Measurements from ENCODE around the gene KLHL17. TPM values are rescaled to one million over a fixed set of nuclear protein-coding genes. Genes with fewer than 3 reads are reported as not detected.

The KLHL17 gene
- total RNA-seq, 1 experiment from 2014 or later, result 32.1 TPM

- H4K20me1 ChIP-seq (ENCODE audit: low read length), result peaks cover 22% of the 10 kb centered on the region
- no peak for DNase-seq
- H2AFZ ChIP-seq (ENCODE audit: low read length), result no peak overlapping the region
- H3K27me3 ChIP-seq (ENCODE audit: low read length), result no peaks in the 10 kb centered on the region
- peaks cover 37% of the 10 kb centered on the region for H3K79me2 ChIP-seq (ENCODE audit: low read length)
- peak overlapping the region; percentile 93 for H3K4me2 ChIP-seq (ENCODE audit: low read length)
- TF ChIP-seq EZH2 (IDR thresholded peaks at IDR 0.05; ENCODE audit: low read length, unreplicated experiment) (no peak), CTCF (conservative IDR thresholded peaks at IDR 0.05; ENCODE audit: low read depth, low read length) (no peak), EZH2phosphoT487 (IDR thresholded peaks at IDR 0.05; ENCODE audit: borderline replicate concordance, low read length) (no peak)
- H3K9ac ChIP-seq (ENCODE audit: low read length), result no peak overlapping the region
- H3K9me3 ChIP-seq (ENCODE audit: low read length), result no peaks in the 10 kb centered on the region
- peaks cover 4% of the 10 kb centered on the region; the same call in 1 of the 2 replicates for H3K4me1 ChIP-seq (ENCODE audit: insufficient read depth, low read length)
- no peak overlapping the region for H3K27ac ChIP-seq (ENCODE audit: low read length)
- ChIA-PET POLR2A (ENCODE audit: unreplicated experiment) (interaction anchor here (0.5 to 0.6 kb wide), 2 partner anchors 10 to 19 kb away, joined by 3 to 6 read pairs; no protein-coding TSS in a partner anchor), CTCF (no interaction called here)
- TSS peak; percentile 21 for BruUV-seq (replicated peaks)
- H3K36me3 ChIP-seq (ENCODE audit: low read depth, low read length), result peaks cover 3% of the 10 kb centered on the region
- no peak for ATAC-seq
- H3K4me3 ChIP-seq (ENCODE audit: low read length), result peak overlapping the region; percentile 93; the same call in 1 of the 2 replicates
- no peaks in the 10 kb centered on the region for H3K9me2 ChIP-seq (replicated peaks; ENCODE audit: low read length)
- H3F3A ChIP-seq (ENCODE audit: low read length, unreplicated experiment), result no peaks in the 10 kb centered on the region
- intact Hi-C loops (cut with micrococcal nuclease), result no loop called here
Observed at GRCh38 chr1:996851-997712, 36.7 kb downstream of the KLHL17 start.

GRCh38 chr1:997713-997992 lies 37.3 kb downstream of the KLHL17 start:
- intact Hi-C loops (cut with micrococcal nuclease), result no loop called here
- Histone ChIP-seq H4K20me1 (ENCODE audit: low read length) (peaks cover 22% of the 10 kb centered on the region), H3F3A (ENCODE audit: low read length, unreplicated experiment) (no peaks in the 10 kb centered on the region), H3K27me3 (ENCODE audit: low read length) (no peaks in the 10 kb centered on the region), H3K27ac (ENCODE audit: low read length) (no peak overlapping the region), H2AFZ (ENCODE audit: low read length) (no peak overlapping the region), H3K9me3 (ENCODE audit: low read length) (no peaks in the 10 kb centered on the region), H3K4me3 (ENCODE audit: low read length) (peak overlapping the region; percentile 93), H3K4me1 (ENCODE audit: insufficient read depth, low read length) (peaks cover 4% of the 10 kb centered on the region; the same call in 1 of the 2 replicates), H3K4me2 (ENCODE audit: low read length) (peak overlapping the region; percentile 93), H3K79me2 (ENCODE audit: low read length) (peaks cover 40% of the 10 kb centered on the region), H3K9ac (ENCODE audit: low read length) (no peak overlapping the region), H3K9me2 (replicated peaks; ENCODE audit: low read length) (no peaks in the 10 kb centered on the region), H3K36me3 (ENCODE audit: low read depth, low read length) (peaks cover under 1% of the 10 kb centered on the region)
- DNase-seq (no peak), ATAC-seq (no peak)
- POLR2A ChIA-PET (ENCODE audit: unreplicated experiment), result no interaction called here
- TF ChIP-seq EZH2 (IDR thresholded peaks at IDR 0.05; ENCODE audit: low read length, unreplicated experiment) (no peak), EZH2phosphoT487 (IDR thresholded peaks at IDR 0.05; ENCODE audit: borderline replicate concordance, low read length) (no peak), CTCF (conservative IDR thresholded peaks at IDR 0.05; ENCODE audit: low read depth, low read length) (no peak)
- CTCF ChIA-PET, result no interaction called here
- BruUV-seq (replicated peaks), result no TSS peak

Data from PC-3 (cell line).